GM18858 (cell line): ENCODE data around the gene RAB12.
"Not testable (repeated sequence)": the region's sequence is repeated elsewhere in the genome, so short reads cannot be mapped to it uniquely, and the experiment has no call there.

ENCODE experiments used
- ATAC-seq: cut with Tn5 transposase; IDR thresholded peaks from one replicate; pipeline ENCODE4 v1.9.1; 2021; ENCODE audit not compliant: unreplicated experiment

The RAB12 gene, protein sequence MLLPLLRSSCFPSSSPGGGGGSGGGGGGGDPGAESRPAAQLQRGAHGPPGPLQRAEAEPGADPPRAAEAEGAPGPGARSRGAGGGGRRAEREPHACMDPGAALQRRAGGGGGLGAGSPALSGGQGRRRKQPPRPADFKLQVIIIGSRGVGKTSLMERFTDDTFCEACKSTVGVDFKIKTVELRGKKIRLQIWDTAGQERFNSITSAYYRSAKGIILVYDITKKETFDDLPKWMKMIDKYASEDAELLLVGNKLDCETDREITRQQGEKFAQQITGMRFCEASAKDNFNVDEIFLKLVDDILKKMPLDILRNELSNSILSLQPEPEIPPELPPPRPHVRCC

DNA sequence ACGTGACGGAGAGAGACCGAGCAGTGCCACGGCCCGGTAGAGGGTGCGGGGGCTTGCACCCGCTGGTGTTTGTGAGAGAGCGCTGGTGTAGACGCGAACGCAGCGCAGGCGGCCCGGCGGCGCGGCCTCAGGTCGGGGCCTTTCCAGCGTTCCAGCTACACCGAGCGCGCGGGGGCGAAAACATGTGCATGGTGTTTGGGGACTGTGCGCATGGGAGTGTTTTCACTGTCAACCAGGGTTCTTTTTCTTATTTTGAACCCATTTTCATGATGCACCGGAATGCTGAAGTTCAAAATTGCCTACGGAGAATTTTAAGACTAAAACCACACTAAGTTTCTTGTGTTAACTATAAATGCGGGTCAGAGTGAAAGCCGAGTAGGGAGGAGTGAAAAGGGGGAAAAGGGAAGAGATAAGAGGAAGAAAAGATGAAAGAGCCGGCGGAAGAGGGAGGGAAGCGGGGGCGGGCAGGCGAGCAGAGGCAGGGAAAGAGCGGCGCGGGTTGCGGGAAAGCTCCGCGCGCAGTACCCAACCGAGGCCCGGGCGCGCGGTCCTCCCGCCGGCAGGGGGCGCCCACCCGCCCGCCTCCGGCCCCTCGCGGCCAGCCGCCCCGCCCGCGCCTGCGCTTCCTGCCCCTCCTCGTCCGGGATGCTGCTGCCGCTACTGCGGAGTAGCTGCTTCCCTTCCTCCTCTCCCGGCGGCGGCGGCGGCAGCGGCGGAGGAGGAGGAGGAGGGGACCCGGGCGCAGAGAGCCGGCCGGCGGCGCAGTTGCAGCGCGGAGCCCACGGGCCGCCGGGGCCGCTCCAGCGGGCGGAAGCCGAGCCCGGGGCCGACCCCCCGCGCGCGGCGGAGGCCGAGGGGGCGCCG lies at the start of gene RAB12:
RAB12 (plus strand) TSS at position 643 of the 864 bp plus-strand sequence; CDS start at position 646, 3 bp downstream.
- peak; percentile 40 for ATAC-seq

GRCh38 chr18:8559612-8560186 lies 49.5 kb upstream of the RAB12 start:
- ATAC-seq = no peak

- ATAC-seq = no peak
Observed at GRCh38 chr18:8561123-8561910, 47.9 kb upstream of the RAB12 start.

DNA sequence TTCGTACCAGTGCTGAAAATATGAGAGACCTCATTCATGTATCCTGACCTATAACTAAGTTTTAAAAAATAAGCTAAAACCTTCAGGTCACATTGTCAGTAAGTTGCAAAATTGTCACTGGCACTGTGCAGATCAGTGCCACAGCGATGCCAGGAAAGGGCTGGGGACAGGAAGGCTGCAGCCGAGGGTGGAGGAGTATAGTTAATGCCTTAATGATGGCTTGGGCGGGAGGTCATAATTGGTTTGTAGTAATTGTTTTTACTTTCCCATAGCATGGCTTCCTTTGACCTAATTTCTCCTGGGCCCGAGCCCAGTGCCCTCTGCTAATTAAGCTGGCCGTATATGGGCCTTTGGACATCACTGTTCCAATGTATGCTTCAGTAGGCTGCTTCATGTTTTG lies 47.2 kb upstream of the RAB12 start:
- ATAC-seq = no peak

GRCh38 chr18:8562919-8563318 lies 46.3 kb upstream of the RAB12 start:
- ATAC-seq = no peak

DNA sequence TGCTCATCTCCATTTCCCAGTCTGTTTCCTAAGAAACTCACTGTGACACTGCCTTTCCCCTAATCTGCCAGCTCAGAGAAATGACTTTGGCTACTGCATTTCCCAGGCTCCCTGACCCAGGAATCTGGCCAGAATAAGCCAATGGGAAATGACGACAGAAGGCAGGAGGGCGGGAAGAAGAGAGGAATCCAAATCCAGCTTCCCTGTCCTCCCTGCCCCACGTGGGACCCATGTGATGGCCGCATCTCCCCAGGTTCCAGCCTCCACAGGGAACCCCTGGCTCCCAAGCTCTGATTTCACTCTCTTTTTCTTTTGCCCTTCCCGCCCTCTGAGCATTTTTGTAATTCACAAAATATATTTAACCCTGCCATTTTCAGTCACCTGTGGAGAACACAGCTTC lies 37.8 kb upstream of the RAB12 start:
- ATAC-seq = no peak

DNA sequence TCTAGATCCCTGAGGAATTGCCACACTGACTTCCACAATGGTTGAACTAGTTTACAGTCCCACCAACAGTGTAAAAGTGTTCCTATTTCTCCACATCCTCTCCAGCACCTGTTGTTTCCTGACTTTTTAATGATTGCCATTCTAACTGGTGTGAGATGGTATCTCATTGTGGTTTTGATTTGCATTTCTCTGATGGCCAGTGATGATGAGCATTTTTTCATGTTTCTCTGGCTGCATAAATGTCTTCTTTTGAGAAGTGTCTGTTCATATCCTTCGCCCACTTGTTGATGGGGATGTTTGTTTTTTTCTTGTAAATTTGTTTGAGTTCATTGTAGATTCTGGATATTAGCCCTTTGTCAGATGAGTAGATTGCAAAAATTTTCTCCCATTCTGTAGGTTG lies 35.5 kb upstream of the RAB12 start:
- ATAC-seq = not testable (repeated sequence)

DNA sequence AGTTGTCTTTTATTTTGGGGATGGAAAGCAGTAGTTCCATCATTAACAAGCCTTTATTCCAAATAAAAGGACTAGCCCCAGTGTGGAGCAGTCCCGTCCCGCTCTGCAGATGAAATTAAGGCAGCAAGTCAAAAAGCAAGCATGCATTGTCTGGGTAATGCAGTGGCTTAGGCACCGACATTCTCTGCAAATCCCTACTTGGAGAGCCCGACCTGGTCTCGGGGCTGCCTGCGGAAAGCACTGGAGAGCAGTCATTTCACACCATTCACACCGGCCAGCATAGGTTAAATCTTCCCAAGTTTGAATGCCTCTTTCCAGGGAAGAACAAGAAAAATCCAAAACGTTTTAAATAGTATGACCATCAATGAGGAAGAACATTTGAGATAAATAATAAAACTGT lies 24.4 kb upstream of the RAB12 start:
- ATAC-seq = no peak

DNA sequence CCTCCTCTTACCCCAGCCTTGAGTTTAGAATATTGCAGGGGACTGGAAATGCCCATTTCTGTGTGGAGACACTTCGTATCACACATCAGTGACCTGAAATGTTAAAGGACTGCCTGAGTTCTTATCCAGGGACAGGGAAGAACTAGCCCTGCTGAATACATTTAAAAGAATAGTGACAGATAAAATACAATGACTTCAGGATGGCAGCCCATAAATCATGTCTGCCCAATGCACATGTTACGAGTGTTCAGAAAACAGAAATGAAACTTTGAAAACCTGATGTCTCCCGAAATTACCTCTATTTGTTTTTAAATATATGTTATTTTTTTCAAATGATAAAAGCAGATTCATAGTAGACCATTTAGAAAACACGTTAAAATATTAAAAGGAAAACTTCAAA lies 22.3 kb upstream of the RAB12 start:
- no peak for ATAC-seq

DNA sequence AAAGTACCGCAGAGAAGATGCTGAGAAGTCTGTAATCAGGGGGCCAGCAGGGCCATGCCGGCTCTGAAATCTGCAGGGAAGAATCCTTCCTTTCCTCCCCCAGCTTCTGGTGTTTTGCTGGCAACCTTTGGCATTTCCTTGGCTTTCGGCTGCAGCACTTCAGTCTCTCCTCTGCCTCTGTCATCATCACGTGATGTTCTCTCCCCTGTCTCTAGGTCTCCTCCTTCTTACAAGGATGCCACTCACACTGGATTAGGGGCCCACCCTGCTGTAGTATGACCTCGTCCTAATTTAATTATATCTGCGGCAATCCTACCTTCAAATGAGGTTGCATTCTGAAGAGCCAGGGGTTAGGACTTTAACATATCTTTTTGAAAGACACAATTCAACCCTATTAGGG lies 13.8 kb upstream of the RAB12 start:
- no peak for ATAC-seq

- peak; percentile 69 for ATAC-seq
Observed at GRCh38 chr18:8601277-8602032, 7.8 kb upstream of the RAB12 start.

DNA sequence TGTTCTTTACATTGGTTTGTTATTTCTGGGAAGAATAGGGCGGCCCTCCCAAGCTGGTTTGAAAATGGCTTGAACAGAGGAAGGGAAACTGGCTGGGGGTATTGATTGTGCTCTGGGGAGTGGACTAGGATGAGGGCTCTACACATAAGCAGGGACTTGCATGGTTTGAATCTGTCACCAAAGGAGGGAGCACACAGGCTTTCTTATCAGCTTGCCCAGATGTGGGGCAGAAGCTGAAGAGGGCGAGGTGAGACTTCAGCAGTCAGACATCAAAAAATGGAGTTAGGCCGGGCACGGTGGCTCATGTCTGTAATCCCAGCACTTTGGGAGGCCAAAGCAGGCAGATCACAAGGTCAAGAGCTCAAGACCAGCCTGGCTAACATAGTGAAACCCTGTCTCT lies 7.2 kb upstream of the RAB12 start:
- no peak for ATAC-seq

DNA sequence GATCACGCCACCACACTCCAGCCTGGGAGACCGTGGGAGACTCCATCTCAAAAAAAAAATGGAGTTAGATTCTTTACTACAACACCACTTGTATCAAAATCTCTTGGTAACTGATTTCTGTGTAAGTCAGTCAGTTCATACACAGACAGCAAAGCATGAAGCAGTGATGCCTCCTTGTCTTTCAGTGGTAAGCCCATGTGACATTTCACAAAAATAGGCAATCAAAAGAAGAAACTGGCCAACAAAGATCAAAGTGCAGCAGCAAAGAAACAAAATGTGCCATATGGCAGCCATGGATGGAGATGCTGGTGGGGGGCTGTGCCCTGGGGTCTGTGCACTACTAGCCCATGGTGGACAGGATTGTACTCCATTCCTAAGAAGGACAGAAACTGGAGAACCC lies 6.7 kb upstream of the RAB12 start:
- ATAC-seq = no peak

- ATAC-seq = no peak
Observed at GRCh38 chr18:8603663-8604520, 5.3 kb upstream of the RAB12 start.

GRCh38 chr18:8605974-8606373 lies 3.3 kb upstream of the RAB12 start:
- no peak for ATAC-seq

GRCh38 chr18:8607776-8608742 lies 1.2 kb upstream of the RAB12 start:
- peak; percentile 30 for ATAC-seq

- ATAC-seq = no peak
Observed at GRCh38 chr18:8609659-8610458, 622 bp downstream of the RAB12 start.
